ENCODE measurements around the gene SCAF1. TPM values are rescaled to one million over a fixed set of nuclear protein-coding genes. Genes with fewer than 3 reads are reported as not detected.

SCAF1 gene
- total and polyA plus RNA-seq, 10 of the 15 experiments (the other 5 are each of a cell fraction or from before 2014, with no cell fraction given), result 0.18 to 77.0 (median 5.3) TPM

- TF ChIP-seq CUX1 (IDR thresholded peaks at IDR 0.05; ENCODE audit: insufficient replicate concordance, low read depth, low read length) (no peak), PAX8 (IDR thresholded peaks at IDR 0.05) (no peak), RELA (IDR thresholded peaks at IDR 0.05; ENCODE audit: borderline replicate concordance, partially characterized antibody) (peak; percentile 86), SPI1 (IDR thresholded peaks at IDR 0.05; ENCODE audit: borderline replicate concordance, insufficient read depth, low read depth, low read length) (no peak), FOXK2 (IDR thresholded peaks at IDR 0.05) (no peak), USF1 (IDR thresholded peaks at IDR 0.05; ENCODE audit: borderline replicate concordance, extremely low read length, insufficient read depth, low read depth, low read length) (no peak), CBFB (IDR thresholded peaks at IDR 0.05; ENCODE audit: low read depth) (no peak), SUZ12 (IDR thresholded peaks at IDR 0.05; ENCODE audit: unreplicated experiment) (no peak), ZNF207 (IDR thresholded peaks at IDR 0.05; ENCODE audit: borderline replicate concordance) (peak; percentile 60; the same call in 1 of the 2 replicates), IKZF1 (conservative IDR thresholded peaks at IDR 0.05) (peak; percentile 100), ZNF24 (IDR thresholded peaks at IDR 0.05) (no peak), NFXL1 (IDR thresholded peaks at IDR 0.05; ENCODE audit: borderline replicate concordance) (no peak), CEBPB (IDR thresholded peaks at IDR 0.05; ENCODE audit: borderline replicate concordance in 1 of 2, low read depth in 2 of 2, low read length in 2 of 2) (no peak), CREM (IDR thresholded peaks at IDR 0.05; ENCODE audit: low read depth) (peak; percentile 98)
These were observed at the start of gene SCAF1 (continued) for GRCh38 chr19:49641688-49642491.
